Activated CD4-positive, alpha-beta T cell treated with anti-CD3 and anti-CD28 coated beads, Interleukin-10, Interleukin-2, amounts not matched to agents 100 ng/mL and 50 ng/mL, durations not matched to agents 16 hours and 8 hours (primary cell): ENCODE results near the gene ANKS1B.

ENCODE experiments used
- DNase-seq: peaks from one replicate; pipeline ENCODE4 v3.0.0-alpha.2; 2020

ANKS1B gene

DNA sequence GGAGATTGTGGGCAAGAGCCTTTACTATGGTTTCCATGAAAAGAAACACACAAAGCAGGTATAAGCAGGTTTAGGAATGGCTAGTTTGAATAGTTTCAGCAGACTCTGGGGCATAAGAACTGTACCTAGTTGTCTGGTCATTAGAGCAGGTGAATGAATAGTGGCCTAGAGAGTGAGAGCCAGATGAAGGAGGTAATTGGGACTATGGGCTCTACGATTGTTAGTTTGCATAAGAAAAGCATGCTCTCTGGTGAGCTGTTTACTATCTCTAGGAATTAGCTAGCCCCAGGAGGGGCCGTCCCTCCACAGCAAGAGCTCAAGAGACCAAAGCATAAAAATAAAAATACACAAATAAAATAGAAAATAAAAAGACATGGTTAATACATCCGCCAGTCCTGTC, 734.6 kb downstream of the ANKS1B start:
- DNase-seq: no peak

DNA sequence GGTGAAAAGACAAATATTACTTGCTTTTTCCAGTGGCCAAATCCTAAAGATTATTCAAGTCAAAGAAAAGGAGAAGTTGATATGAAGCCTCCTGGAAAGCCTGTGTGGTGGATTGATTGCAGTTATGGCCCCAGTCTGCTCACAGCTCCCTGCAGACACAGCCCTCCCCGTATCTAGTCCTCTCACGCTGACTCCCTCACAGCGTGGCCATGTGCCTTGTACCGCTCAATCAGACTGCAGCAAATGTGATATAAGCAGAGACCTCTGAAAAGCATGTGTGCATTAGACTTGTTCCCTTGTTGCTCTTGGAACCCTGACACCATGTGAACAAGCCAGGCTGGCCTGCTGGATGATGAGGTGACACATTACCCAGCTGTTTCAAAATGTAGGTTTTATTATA, 735.2 kb downstream of the ANKS1B start:
- no peak for DNase-seq

DNA sequence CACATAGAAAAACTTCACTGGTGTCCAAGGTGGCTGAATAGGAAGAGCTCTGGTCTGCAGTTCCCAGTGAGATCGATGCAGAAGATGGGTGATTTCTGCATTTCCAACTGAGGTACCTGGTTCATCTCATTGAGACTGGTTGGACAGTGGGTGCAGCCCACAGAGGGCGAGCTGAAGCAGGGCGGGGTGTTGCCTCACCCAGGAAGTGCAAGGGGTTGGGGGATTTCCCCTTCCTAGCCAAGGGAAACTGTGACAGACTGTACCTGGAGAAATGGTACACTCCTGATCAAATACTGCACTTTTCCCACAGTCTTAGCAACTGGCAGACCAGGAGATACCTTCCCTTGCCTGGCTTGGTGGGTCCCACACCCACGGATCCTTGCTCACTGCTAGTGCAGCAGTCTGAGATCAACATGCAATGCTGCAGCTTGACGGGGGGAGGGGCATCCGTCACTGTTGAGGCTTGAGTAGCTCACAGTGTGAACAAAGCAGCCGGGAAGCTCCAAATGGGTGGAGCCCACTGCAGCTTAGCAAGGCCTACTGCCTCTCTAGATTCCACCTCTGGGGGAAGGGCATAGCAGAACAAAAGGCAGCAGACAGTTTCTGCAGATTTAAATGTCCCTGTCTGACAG, 746.7 kb downstream of the ANKS1B start:
- DNase-seq: peak; percentile 0

- no peak for DNase-seq
Observed at GRCh38 chr12:99235381-99235780, 749.4 kb downstream of the ANKS1B start.

DNA sequence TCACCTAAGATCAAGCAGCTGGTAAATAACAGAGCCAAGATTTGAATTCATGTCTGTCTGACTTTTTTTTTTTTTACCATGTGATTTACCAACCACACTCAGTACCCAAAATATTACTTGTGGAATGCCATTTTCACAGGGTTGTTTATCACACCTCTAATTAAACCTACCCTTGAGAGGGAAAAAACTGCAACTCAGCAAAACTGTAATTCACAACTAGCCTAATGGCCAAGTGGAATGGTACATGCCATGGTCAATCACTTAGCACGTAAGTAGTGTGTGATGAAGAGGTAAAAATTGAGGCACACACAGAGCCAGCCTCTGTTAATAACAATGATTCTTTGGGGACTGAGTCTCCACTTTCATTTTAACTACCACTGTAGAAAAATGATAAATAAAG, 750.0 kb downstream of the ANKS1B start:
- no peak for DNase-seq

GRCh38 chr12:99232324-99232723, 752.4 kb downstream of the ANKS1B start:
- no peak for DNase-seq

GRCh38 chr12:99231031-99231430, 753.7 kb downstream of the ANKS1B start:
- no peak for DNase-seq

DNA sequence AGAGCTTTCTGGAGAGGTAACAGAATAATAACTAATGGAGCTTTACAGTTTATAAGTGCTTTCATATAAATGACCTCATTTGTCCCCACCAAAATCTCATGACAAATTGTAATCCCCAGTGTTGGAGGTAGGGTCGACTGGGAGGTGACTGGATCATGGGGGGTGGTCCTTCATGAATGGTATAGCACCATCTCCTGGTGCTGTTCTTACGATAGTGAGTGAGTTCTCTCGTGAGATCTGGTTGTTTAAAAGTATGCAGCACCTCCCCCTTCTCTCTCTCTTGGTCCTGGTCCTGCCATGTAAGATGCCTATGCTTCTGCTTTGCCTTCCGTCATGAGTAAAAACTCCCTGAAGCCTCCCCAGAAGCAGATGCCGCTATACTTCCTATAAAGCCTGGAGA, 760.5 kb downstream of the ANKS1B start:
- no peak for DNase-seq

GRCh38 chr12:99223579-99223978, 761.2 kb downstream of the ANKS1B start:
- no peak for DNase-seq

DNA sequence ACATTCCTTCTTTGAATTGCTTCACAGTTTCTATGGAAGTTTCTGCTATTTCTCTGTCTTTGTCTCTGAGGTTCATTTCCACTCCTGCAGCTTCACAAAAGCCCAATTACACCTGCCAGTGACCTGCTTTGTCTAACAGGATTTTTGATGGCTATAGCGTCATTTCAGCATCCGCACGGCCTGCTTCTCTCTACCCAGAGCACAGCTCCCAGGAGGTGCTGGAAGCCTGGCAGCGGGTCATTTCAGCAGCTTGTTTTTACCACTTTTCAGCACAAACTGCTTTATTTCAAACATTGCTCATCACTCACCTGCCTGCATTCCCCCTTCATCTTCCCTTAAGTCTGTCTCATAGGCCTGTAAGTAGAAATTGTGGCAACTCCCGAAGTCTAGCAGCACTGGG, 771.7 kb downstream of the ANKS1B start:
- no peak for DNase-seq

DNA sequence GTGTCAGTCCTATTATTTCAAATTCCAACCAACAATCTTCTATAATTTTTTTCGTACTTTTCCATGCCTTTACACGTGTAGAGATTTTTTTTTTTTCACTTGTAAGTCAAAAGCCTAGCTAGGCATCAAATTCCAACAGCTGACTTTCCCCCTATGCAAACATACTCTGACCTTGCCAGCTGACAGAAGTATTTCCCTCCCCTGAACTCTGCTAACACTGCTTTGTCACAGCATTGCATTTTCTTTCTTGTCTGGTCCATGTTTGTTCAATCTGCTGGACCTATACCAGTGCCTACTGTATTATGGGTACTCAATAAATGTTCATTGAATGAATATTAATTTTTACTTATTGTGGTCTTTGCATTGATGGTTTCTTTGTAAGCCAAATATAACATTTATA, 772.5 kb downstream of the ANKS1B start:
- no peak for DNase-seq

DNA sequence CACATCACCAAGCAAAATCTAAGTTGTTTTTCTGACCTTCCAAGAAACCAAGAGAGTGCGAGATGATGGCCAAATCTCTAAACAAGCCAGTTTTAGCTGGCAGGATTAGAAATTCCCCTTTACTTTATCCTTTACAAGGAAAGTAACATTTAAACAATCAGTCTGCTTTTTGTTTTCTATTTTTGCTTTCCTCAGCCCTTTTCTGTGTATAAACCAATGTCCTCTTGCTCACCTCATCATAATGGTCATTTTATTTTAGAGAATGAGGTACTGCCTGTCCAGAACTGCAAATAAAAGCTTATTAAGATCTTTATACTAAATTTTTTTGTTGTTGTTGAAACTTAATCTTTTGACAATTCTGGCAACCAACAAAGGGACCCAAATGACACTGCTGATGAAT, 779.6 kb downstream of the ANKS1B start:
- DNase-seq: no peak

- no peak for DNase-seq
Observed at GRCh38 chr12:99201906-99202645, 782.7 kb downstream of the ANKS1B start.

DNA sequence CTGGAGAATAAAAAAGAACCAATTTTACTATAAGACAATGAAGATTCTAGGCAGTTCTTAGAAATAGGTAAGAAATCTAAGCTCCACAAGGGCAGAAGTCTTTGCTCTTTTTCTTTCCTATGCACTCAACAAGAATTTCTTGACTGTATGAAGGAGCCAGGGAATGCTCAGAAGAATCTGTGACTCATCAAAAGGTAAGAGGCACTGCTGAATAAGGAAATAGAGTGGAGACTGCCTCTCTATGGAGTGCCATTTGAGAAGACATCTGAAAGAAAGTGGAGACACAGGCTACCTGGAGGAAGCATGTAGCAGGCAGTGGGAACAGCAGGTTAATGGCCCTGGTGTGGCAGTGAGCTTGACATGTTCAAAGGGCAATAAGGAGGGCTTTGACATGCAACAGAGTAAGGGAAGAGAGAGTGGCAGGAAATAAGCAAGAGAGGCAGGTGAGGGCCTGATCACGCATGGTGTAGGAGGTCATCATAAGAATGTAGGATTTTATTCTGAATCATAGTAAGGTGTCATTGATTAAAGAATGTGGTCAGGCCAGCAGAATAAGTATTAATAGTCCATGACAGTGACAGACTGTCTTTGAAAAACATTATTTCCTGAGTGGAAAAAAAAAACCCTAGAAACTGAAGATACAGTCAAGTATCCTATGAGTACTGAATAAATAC, 783.9 kb downstream of the ANKS1B start:
- no peak for DNase-seq

- no peak for DNase-seq
Observed at GRCh38 chr12:99195474-99195873, 789.3 kb downstream of the ANKS1B start.

- no peak for DNase-seq
Observed at GRCh38 chr12:99192489-99192888, 792.2 kb downstream of the ANKS1B start.

DNA sequence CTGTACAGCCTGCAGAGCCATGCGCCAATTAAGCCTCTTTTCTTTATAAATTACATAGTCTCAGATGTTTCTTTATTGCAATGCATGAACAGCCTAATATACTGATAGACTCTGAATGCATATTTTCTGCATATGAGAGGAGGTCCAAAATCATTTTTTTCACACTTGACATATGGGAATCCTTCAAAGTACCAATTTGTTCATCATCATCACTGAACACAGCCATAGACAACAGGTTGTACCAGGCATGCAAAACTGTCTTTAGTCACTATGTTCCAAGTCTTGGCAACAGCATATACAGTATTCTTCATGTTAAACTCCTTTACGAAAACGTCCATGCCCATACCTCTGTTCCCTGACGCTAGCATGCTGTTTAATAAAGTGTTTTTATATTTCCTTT, 807.9 kb downstream of the ANKS1B start:
- DNase-seq: no peak

GRCh38 chr12:99170461-99170860, 814.3 kb downstream of the ANKS1B start:
- no peak for DNase-seq

DNA sequence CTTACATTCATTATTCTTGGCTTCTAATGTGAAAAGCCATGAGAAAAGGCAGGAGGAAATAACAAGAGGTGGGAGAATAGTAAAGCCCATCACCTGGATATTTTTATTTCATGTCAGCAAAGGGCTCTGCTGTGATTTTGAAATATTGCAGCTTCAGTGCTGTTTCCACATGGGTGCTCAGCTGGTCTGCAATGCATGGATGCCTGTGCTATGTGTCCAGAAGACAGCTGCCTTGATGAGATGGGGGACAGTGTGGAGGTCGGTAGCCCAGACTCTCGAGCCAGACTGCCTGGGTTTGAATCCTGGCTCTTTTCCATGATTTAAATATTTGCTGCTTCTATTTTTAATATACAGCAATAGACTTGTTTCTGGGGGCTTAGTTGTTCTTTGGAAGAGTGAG, 814.7 kb downstream of the ANKS1B start:
- DNase-seq: no peak

- DNase-seq: no peak
Observed at GRCh38 chr12:99157946-99158345, 826.8 kb downstream of the ANKS1B start.

GRCh38 chr12:99154983-99155336, 829.8 kb downstream of the ANKS1B start:
- no peak for DNase-seq

DNA sequence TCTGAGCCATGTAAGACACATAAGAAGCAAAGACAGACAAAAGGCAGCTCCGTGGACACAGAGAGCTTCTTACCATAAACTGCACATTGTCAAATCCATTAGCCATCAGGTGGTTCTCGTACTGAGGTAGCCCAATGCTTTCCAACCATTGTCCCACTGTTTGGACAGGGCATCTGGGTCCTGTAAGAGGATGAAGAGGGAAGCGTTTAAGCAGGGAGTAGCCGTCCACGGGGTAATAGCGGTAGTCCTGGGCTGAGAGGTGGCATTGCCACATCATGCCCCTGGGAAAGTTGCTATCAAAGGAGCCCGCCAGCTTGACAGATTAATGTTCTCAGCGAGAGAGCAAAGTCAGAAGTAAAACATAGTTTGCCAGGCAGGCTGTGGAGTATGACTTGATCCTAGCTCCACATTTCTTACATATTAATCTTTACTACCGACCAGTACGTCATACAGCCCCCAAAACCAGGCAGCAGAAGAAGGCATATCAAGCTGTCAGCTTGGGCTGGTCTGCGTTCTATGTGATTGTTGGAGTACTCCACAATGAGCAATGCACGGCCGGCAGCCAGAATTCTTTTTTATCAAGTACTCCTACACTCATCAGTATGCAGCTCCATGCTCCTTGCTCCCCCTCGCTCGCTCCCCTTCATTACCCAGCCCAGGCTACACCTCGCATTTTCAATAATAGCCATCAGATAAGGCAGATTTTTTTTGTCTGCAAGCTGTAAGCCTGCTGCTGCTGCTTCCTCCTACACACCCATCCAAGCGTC, 830.3 kb downstream of the ANKS1B start:
- DNase-seq: no peak

- no peak for DNase-seq
Observed at GRCh38 chr12:99153293-99153692, 831.4 kb downstream of the ANKS1B start.

GRCh38 chr12:99152337-99152736, 832.4 kb downstream of the ANKS1B start:
- DNase-seq: no peak
